ENCODE data around the gene ROPN1L. TPM values are rescaled to one million over a fixed set of nuclear protein-coding genes. Genes with fewer than 3 reads are reported as not detected.

ROPN1L gene
- total and polyA plus RNA-seq, 2 experiments from 2014 or later, result 0.30 TPM; not detected in 1

DNA sequence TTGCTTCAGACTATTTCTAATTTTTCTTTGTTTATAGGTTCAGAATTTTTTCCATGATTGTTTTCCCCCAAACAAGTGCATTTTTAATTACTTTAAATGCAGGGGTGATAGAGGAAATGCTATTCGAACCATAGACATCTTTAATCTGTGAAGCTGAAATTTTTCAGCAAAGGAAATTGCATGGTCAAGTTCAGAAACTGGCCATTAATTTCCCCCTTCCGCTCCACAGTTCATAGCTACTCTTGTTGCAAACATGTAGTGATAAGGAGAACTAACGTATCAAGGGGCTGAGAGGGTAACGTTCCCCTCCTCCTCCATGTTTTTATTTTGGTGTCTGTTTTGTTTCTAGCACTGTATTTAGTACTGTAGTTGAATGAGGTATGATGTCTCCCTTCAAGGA lies 3.4 kb upstream of the ROPN1L start:
- WGBS (ENCODE audit: low lambda C conversion rate, missing lambda C conversion rate), result 92% methylated on average over 4 of the region's 4 CpGs
- H3K4me2 ChIP-seq, result no peak overlapping the region
- no peak for TF ChIP-seq EZH2phosphoT487 (IDR thresholded peaks at IDR 0.05; ENCODE audit: low read depth, severe bottlenecking, unreplicated experiment)
- no peak for TF ChIP-seq CTCF (IDR thresholded peaks at IDR 0.05; ENCODE audit: poor library complexity)

DNA sequence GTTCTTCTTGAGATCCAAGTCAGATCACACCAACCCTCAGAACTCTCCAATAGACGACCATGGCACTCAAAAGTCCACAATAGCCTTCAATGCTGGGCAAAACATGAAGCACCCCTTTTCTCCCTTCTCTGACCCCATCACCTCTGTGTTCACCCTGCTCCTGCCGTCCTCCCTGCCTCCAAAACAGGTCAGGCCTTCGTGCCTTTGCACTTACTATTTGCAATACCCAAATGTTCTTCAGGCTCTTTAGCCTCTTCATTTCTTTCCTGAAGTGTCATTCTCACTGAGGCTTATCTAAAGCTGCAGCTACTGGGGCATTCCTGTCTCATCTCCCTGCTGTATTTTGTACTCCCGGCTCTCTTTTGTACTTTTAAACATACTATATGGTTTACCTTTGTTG lies 2.0 kb upstream of the ROPN1L start:
- no peaks in the 10 kb centered on the region for H3K9me2 ChIP-seq (replicated peaks; ENCODE audit: insufficient read depth)
- DNase-seq (ENCODE audit: low spot score), result no peak
- 78% methylated on average over 4 of the region's 4 CpGs for WGBS (ENCODE audit: low lambda C conversion rate, missing lambda C conversion rate)
- no peaks in the 10 kb centered on the region for H3K9me3 ChIP-seq (ENCODE audit: low read depth)
- peaks cover 5% of the 10 kb centered on the region for H3K27me3 ChIP-seq
- H3K27ac ChIP-seq, result no peak overlapping the region
- no peaks in the 10 kb centered on the region for H4K20me1 ChIP-seq (ENCODE audit: insufficient read depth, poor library complexity, severe bottlenecking)
- no peaks in the 10 kb centered on the region for H3K36me3 ChIP-seq (replicated peaks; ENCODE audit: insufficient read depth, low read depth)
- H3K4me2 ChIP-seq, result no peak overlapping the region
- peaks cover 11% of the 10 kb centered on the region for H3K4me1 ChIP-seq (ENCODE audit: insufficient read depth)
- TF ChIP-seq EZH2 (IDR thresholded peaks at IDR 0.05; ENCODE audit: borderline replicate concordance), result no peak
- TF ChIP-seq CTCF (IDR thresholded peaks at IDR 0.05; ENCODE audit: poor library complexity), result no peak
- TF ChIP-seq EZH2phosphoT487 (IDR thresholded peaks at IDR 0.05; ENCODE audit: low read depth, severe bottlenecking, unreplicated experiment), result no peak
- no peaks in the 10 kb centered on the region for H3K79me2 ChIP-seq
- no peak overlapping the region for H2AFZ ChIP-seq
- H3K4me3 ChIP-seq, result no peak overlapping the region

More for the DNA sequence above, 3.4 kb upstream of the ROPN1L start:
- Histone ChIP-seq H3K27me3 (peaks cover 5% of the 10 kb centered on the region), H3K4me1 (ENCODE audit: insufficient read depth) (peaks cover 11% of the 10 kb centered on the region), H3K9me2 (replicated peaks; ENCODE audit: insufficient read depth) (no peaks in the 10 kb centered on the region), H2AFZ (no peak overlapping the region), H3K27ac (no peak overlapping the region), H3K4me3 (no peak overlapping the region), H3K79me2 (no peaks in the 10 kb centered on the region), H4K20me1 (ENCODE audit: insufficient read depth, poor library complexity, severe bottlenecking) (no peaks in the 10 kb centered on the region), H3K9me3 (ENCODE audit: low read depth) (no peaks in the 10 kb centered on the region), H3K36me3 (replicated peaks; ENCODE audit: insufficient read depth, low read depth) (no peaks in the 10 kb centered on the region)
- no peak for DNase-seq (ENCODE audit: low spot score)

GRCh38 chr5:10440367-10440990 lies 1.2 kb upstream of the ROPN1L start:
- H3K9me3 ChIP-seq (ENCODE audit: low read depth), result no peaks in the 10 kb centered on the region
- no peaks in the 10 kb centered on the region for H4K20me1 ChIP-seq (ENCODE audit: insufficient read depth, poor library complexity, severe bottlenecking)
- H3K36me3 ChIP-seq (replicated peaks; ENCODE audit: insufficient read depth, low read depth), result no peaks in the 10 kb centered on the region
- H3K4me1 ChIP-seq (ENCODE audit: insufficient read depth), result peaks cover 11% of the 10 kb centered on the region
- H3K79me2 ChIP-seq, result no peaks in the 10 kb centered on the region
- no peak overlapping the region for H2AFZ ChIP-seq
- TF ChIP-seq CTCF (IDR thresholded peaks at IDR 0.05; ENCODE audit: poor library complexity) (no peak), EZH2 (IDR thresholded peaks at IDR 0.05; ENCODE audit: borderline replicate concordance) (no peak), EZH2phosphoT487 (IDR thresholded peaks at IDR 0.05; ENCODE audit: low read depth, severe bottlenecking, unreplicated experiment) (no peak)
- no peaks in the 10 kb centered on the region for H3K9me2 ChIP-seq (replicated peaks; ENCODE audit: insufficient read depth)
- peak overlapping the region; percentile 44 for H3K4me3 ChIP-seq
- H3K4me2 ChIP-seq, result peak overlapping the region; percentile 94
- no peak for DNase-seq (ENCODE audit: low spot score)
- H3K27me3 ChIP-seq, result peaks cover 5% of the 10 kb centered on the region
- H3K27ac ChIP-seq, result no peak overlapping the region
- 79% methylated on average over 16 of the region's 16 CpGs for WGBS (ENCODE audit: low lambda C conversion rate, missing lambda C conversion rate)

Measured in hepatocyte (in vitro differentiated cells).